SH-SY5Y (cell line): Measurements from ENCODE around the gene CHN1.

ENCODE experiments used
- GATA2 ChIP-seq: IDR thresholded peaks from 2 replicates; pipeline ENCODE4 v1.6.1; 2011; ENCODE audit warnings: mild to moderate bottlenecking, low read depth, low read length
- GATA3 ChIP-seq: IDR thresholded peaks from 2 replicates; pipeline ENCODE4 v1.6.1; 2011; ENCODE audit warnings: low read depth, mild to moderate bottlenecking, low read length, moderate library complexity

GRCh38 chr2:174914853-174915760 lies 90.1 kb downstream of the CHN1 start:
- TF ChIP-seq GATA2: peak; percentile 42
- peak; percentile 9; the same call in 1 of the 2 replicates for TF ChIP-seq GATA3
